Smooth muscle cell (in vitro differentiated cells): ENCODE results near the gene TIMM22. TPM values are rescaled to one million over a fixed set of nuclear protein-coding genes. Genes with fewer than 3 reads are reported as not detected.

Source experiments
- DNase-seq: peaks from one replicate; lab custom pipeline; 2025; ENCODE audit not compliant: unreplicated experiment; lab: John Stamatoyannopoulos, UW
- H2AFZ ChIP-seq: fragments of 200-600 bp; sonication (generic); 2 replicates; pipeline ENCODE4 v1.6.0; 2016; ENCODE audit warnings: antibody characterized with exemption, low read depth, mild to moderate bottlenecking
- H3F3A ChIP-seq: fragments of 200-600 bp; sonication (generic); 2 replicates; pipeline ENCODE4 v1.6.0; 2017; ENCODE audit warnings: antibody characterized with exemption, low read depth
- H3K27ac ChIP-seq: fragments of 200-600 bp; sonication (generic); 2 replicates; pipeline ENCODE4 v1.5.1; 2016; ENCODE audit warnings: low read depth, mild to moderate bottlenecking
- H3K27me3 ChIP-seq: fragments of 200-600 bp; sonication (generic); 2 replicates; pipeline ENCODE4 v1.6.1; 2016; ENCODE audit warnings: low read depth, mild to moderate bottlenecking
- H3K36me3 ChIP-seq: fragments of 200-600 bp; sonication (generic); 2 replicates; pipeline ENCODE4 v1.5.1; 2016; ENCODE audit warnings: low read depth
- H3K4me1 ChIP-seq: fragments of 200-600 bp; sonication (generic); 2 replicates; pipeline ENCODE4 v1.5.1; 2016; ENCODE audit warnings: low read depth
- H3K4me2 ChIP-seq: fragments of 200-600 bp; sonication (generic); 2 replicates; pipeline ENCODE4 v1.6.0; 2016; ENCODE audit warnings: mild to moderate bottlenecking
- H3K4me3 ChIP-seq: fragments of 200-600 bp; sonication (generic); 2 replicates; pipeline ENCODE4 v1.5.1; 2016; ENCODE audit warnings: mild to moderate bottlenecking
- H3K79me2 ChIP-seq: fragments of 200-600 bp; sonication (generic); 2 replicates; pipeline ENCODE4 v1.6.0; 2016; ENCODE audit warnings: low read depth, mild to moderate bottlenecking
- H3K9ac ChIP-seq: fragments of 200-600 bp; sonication (generic); 2 replicates; pipeline ENCODE4 v1.6.0; 2016; ENCODE audit warnings: low read depth
- H3K9me3 ChIP-seq: fragments of 200-600 bp; sonication (generic); replicated peaks from 2 replicates; pipeline ENCODE4 v1.5.1; 2016; ENCODE audit warnings: low read depth
- H4K20me1 ChIP-seq: fragments of 200-600 bp; sonication (generic); 2 replicates; pipeline ENCODE4 v1.6.0; 2016; ENCODE audit warnings: low read depth
- CTCF ChIP-seq: fragments of 200-600 bp; sonication (generic); IDR thresholded peaks from 2 replicates; pipeline ENCODE4 v1.5.1; 2017; ENCODE audit warnings: borderline replicate concordance, mild to moderate bottlenecking, antibody characterized with exemption; ENCODE audit not compliant: insufficient read depth, poor library complexity, severe bottlenecking
- WGBS: methylation state at CpG from one replicate; pipeline ENCODE4 v1.1.7; 2016; ENCODE audit warnings: low lambda C conversion rate; 5-methylcytosine and 5-hydroxymethylcytosine counted together
- polyA plus RNA-seq: library from polyadenylated mRNA; unstranded; fragments of >200 nt; fragmentation: Nextera tagmentation; extraction: Ambion mirVana; gene quantifications from 2 replicates; pipeline ENCODE4 v1.2.1, GENCODE V29; 2016
- total RNA-seq: library from RNA; depleted of rRNA; stranded (reverse); fragments of >200 nt; gene quantifications from 2 replicates; pipeline ENCODE4 v1.2.3, GENCODE V29; 2014

The TIMM22 gene
- total and polyA plus RNA-seq, 2 experiments from 2014 or later: 13.7 to 24.0 TPM

- Histone ChIP-seq H3K4me3 (no peak overlapping the region), H3K9ac (no peak overlapping the region), H2AFZ (no peak overlapping the region), H3K4me2 (no peak overlapping the region), H3F3A (no peaks in the 10 kb centered on the region), H3K27ac (no peak overlapping the region), H3K27me3 (peaks cover 3% of the 10 kb centered on the region), H4K20me1 (peaks cover 76% of the 10 kb centered on the region), H3K4me1 (no peaks in the 10 kb centered on the region), H3K9me3 (no peaks in the 10 kb centered on the region), H3K79me2 (no peaks in the 10 kb centered on the region), H3K36me3 (no peaks in the 10 kb centered on the region)
- 78% methylated on average over 27 of the region's 30 CpGs for WGBS
- TF ChIP-seq CTCF: no peak
- DNase-seq: no peak
Measured at GRCh38 chr17:1029196-1029921, 32.4 kb downstream of the TIMM22 start.

- Histone ChIP-seq H3K79me2 (no peaks in the 10 kb centered on the region), H3K27ac (no peak overlapping the region), H3K4me3 (no peak overlapping the region), H3K27me3 (peaks cover 3% of the 10 kb centered on the region), H3K36me3 (no peaks in the 10 kb centered on the region), H3K4me1 (no peaks in the 10 kb centered on the region), H3F3A (no peaks in the 10 kb centered on the region), H2AFZ (no peak overlapping the region), H3K9ac (no peak overlapping the region), H3K9me3 (no peaks in the 10 kb centered on the region), H3K4me2 (no peak overlapping the region), H4K20me1 (peaks cover 79% of the 10 kb centered on the region)
- no peak for DNase-seq
- no peak for TF ChIP-seq CTCF
- WGBS: 90% methylated on average over 20 of the region's 20 CpGs
Measured at GRCh38 chr17:1029922-1030644, 33.2 kb downstream of the TIMM22 start.

- TF ChIP-seq CTCF: no peak
- Histone ChIP-seq H3K4me1 (no peaks in the 10 kb centered on the region), H3K9ac (no peak overlapping the region), H3K36me3 (no peaks in the 10 kb centered on the region), H3F3A (no peaks in the 10 kb centered on the region), H3K4me3 (no peak overlapping the region), H3K4me2 (no peak overlapping the region), H3K27me3 (peaks cover 3% of the 10 kb centered on the region), H3K79me2 (no peaks in the 10 kb centered on the region), H2AFZ (no peak overlapping the region), H4K20me1 (peaks cover 82% of the 10 kb centered on the region), H3K9me3 (no peaks in the 10 kb centered on the region), H3K27ac (no peak overlapping the region)
- DNase-seq: no peak
- WGBS: 79% methylated on average over 36 of the region's 45 CpGs
Measured at GRCh38 chr17:1030684-1031532, 34.0 kb downstream of the TIMM22 start.
